CD4-positive, alpha-beta T cell treated with Interleukin-4 for 4 hours (primary cell): Measurements from ENCODE around the gene ZNF516.

Experiments used
- DNase-seq: peaks from one replicate; pipeline ENCODE4 v3.0.0-alpha.2; 2020

Gene ZNF516

GRCh38 chr18:76398295-76398694, 96.7 kb downstream of the ZNF516 start:
- DNase-seq = no peak

- DNase-seq = no peak
Observed at GRCh38 chr18:76397631-76398030, 97.4 kb downstream of the ZNF516 start.

- DNase-seq = no peak
Observed at GRCh38 chr18:76396792-76397191, 98.2 kb downstream of the ZNF516 start.

DNA sequence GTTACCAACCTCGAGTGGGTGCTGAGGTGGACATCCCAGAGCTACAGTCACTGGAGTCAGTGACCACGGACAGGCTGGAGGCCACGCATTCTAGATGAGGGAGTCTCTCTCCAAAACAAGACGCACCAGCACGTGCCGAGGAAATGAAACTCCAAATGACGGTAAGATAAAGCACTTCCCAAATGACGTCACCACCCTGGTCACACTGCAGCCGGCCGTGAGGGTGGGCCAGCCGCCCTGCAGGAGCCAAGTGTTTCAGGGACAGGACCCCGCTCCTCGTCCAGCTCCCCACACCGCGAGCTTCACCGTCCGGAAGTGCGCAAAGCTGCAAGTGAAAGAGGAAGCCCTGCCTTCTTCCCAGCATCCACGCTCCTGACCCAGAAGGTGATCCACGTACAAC, 99.4 kb downstream of the ZNF516 start:
- DNase-seq = no peak

DNA sequence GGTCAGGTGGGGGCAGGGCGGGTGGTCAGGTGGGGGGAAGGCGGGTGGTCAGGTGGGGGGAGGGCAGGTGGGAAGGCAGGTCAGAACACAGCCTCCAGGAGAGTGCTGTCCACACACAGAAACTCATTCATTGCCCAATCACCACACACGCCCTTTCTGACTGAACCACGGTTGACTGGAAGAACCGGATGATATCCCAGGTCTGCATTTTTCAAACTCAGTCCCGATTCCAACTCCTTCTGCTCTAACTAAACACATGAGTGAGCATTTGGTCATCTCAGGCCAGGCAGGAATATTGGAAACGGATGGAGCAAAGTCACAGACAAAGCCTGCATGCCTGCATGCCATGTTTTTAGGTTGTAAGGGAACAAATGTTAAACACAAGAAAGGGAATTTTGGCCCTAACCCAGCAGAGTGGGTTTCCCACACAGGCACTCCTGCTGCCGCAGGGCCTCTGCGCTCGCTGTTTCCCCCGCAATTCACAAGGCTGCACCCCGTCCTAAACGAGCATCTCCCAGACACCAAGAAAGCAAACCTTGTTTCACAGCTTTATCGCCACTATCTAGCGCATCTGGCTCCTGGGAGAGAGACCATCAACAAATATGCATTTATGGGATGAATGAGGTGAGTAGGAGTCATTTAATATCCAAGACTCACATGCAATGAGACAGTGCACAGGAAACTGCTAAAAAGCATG, 100.1 kb downstream of the ZNF516 start:
- DNase-seq = no peak

- DNase-seq = no peak
Observed at GRCh38 chr18:76392349-76392748, 102.7 kb downstream of the ZNF516 start.

- no peak for DNase-seq
Observed at GRCh38 chr18:76391746-76392145, 103.3 kb downstream of the ZNF516 start.

- DNase-seq = no peak
Observed at GRCh38 chr18:76391038-76391437, 104.0 kb downstream of the ZNF516 start.

GRCh38 chr18:76390452-76391035, 104.5 kb downstream of the ZNF516 start:
- DNase-seq = no peak

- DNase-seq = no peak
Observed at GRCh38 chr18:76389716-76390115, 105.3 kb downstream of the ZNF516 start.

DNA sequence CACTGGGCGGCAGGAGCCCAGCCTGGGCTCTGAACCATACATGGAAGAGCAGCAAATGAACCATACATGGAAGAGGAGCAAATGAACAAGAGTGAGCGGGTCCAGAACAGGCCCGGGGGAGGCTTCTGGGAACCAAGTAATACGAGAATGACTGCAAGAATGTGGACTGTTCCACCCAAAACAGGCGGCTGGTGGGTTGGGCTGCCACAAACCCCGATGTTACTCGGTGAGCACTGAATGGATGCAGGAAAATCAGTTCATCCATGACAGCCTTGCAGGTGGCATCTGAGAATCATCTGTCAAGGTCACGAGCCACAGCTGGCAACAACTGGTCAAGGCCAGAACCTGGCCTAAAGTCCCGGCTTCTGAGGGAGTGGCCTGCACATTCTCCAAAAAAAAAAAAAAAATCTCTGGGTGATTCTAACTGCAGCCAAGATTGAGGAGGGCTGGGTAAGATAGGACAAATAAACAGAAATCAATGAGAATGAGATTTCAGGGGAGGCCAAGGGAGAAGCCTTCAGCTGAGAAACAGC, 106.1 kb downstream of the ZNF516 start:
- no peak for DNase-seq

GRCh38 chr18:76388261-76388660, 106.8 kb downstream of the ZNF516 start:
- no peak for DNase-seq

- no peak for DNase-seq
Observed at GRCh38 chr18:76387608-76388007, 107.4 kb downstream of the ZNF516 start.

GRCh38 chr18:76386886-76387285, 108.2 kb downstream of the ZNF516 start:
- no peak for DNase-seq

DNA sequence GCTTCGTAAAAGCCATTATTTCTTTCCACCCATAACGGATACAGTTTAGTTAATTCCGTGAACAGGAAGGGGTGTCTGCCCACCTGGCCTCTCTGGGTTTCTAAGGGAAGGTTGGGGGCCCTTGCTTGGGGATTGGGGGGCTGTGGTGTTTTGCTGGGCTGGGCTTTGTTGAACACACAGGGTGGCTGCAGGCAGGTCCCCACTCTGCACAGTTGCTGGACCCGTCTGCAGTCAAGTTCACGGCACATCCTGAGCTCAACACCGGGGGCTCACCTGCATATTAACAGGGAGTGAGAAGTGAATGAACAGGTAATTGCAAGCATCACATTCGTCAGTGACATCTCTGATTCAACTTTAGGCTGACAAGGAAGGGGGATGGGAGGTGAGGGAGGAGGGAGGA, 109.0 kb downstream of the ZNF516 start:
- DNase-seq = no peak

DNA sequence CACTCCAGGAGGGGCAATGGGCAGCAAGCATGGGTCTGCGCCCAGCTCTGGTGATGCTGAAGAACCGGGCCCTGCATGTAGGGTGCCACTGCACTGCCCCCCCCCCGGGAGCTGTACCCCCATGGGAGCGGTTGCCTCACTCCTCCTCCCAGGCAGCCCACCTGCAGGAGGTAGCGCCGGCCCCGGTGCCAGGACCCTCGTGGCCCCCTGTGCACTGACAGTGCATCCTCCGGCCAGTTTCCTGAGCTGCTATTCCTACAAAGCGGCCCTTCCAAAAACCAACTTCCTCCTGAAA, 109.4 kb downstream of the ZNF516 start:
- DNase-seq = no peak

GRCh38 chr18:76384861-76385680, 110.0 kb downstream of the ZNF516 start:
- no peak for DNase-seq

DNA sequence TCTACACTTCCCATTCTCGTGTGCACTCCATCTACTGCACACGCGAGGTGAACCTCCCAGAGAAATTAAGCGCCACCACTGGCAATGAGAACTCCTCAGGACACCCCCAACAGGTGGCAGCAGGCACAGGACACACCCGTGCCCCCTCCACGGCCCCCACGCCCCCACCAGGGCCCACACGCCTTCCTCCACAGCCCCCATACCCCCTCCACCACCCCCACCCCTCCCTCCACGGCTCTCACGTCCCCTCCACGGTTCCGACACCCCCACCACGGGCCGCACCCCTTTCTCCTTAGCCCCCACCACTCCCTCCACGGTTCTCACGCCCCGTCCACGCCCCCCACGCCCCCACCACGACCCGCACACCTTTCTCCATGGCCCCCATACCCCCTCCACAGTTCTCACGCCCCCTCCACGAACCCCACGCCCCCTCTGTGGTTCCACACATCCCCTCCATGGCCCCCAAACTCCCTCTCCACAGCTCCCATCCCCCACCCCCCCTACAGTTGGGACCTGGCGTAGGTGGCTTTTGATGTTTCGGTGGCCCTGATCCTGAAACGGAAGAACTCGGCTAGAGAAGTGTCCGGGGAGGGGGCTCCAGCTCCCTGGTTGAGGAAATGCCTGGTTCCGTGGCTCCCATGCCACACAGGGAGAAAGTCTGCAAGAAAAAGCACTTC, 110.8 kb downstream of the ZNF516 start:
- DNase-seq = no peak

GRCh38 chr18:76383636-76384035, 111.4 kb downstream of the ZNF516 start:
- DNase-seq = no peak

DNA sequence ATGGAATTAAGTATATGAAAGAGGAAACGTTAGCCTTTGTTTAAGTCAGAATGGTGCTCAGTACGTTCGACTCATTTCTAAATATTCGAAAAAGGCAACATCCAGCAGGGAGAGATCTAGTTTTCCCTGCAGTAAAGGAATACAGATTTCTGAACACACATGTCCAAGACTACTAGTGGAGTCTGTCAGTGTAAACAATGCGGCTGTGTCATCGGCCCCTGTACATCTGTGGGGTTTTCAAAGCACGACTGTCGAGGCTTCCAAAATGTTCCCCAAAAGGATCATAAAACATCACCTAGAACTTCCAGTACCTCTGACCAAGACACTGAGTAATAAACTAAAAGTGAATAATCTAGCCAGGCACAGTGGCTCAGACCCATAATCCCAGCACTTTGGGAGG, 112.8 kb downstream of the ZNF516 start:
- DNase-seq = no peak

DNA sequence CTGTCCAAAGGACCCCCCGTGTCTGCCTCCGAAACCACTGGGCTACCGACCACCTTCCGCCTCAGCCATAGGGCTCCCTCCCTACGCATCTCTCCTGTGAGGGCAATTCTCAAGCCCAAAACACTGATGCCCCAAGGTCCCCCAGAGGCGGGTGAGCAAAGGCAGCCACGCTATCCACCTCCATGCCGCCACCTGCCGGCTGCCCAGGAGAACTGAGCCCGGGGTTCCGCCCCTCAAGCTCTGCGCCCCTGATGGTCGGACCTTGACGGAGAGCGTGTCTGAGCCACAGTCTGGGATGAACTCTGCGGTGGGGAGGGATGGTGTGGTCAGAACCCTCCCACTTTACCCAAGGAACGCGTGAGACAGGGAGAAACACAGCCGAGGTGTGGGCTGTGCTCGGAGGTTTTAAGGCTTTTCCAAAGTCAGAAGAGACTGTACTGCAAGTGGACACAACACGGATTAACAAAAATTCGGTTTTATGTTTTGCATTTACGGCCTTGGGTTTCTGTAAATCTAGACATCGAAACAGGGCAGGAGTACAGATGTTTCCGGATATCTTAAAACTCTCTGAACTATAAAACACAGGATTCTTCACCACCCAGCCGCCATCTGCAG, 114.1 kb downstream of the ZNF516 start:
- DNase-seq = no peak

DNA sequence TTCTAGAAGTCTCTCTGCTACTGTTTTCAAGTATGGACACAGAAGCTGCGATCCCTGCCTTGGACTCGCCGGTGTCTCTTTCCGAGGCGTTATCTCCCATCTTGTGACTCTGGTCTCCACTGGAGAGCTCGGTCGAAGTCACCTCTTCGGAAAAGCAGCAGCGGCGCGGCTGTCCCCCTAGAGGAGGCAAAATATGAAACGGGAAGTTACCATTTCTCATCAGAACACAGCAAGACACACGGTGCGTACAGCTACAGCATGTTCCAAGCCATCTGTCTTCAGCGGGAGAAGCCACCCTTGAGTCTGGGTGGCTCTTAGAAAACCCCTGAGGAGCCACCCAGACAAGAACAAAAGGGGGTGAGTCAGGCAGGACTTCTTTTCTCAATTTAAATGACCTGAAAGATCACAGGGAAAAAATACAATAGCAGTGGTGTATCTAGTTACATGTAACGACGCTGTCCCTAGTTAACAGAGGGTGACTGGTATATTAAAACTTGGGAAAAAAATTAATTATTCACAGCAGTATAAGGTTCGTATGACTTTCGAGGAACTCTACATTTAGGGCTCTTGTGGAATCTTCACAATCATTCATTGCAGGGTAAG, 114.8 kb downstream of the ZNF516 start:
- no peak for DNase-seq
